HG02642 (cell line): ENCODE measurements around the gene MAN2B2.

ENCODE experiments used
- ATAC-seq: cut with Tn5 transposase; IDR thresholded peaks from one replicate; pipeline ENCODE4 v1.9.1; 2021; ENCODE audit warnings: mild to moderate bottlenecking; ENCODE audit not compliant: unreplicated experiment, poor library complexity

The MAN2B2 gene

DNA sequence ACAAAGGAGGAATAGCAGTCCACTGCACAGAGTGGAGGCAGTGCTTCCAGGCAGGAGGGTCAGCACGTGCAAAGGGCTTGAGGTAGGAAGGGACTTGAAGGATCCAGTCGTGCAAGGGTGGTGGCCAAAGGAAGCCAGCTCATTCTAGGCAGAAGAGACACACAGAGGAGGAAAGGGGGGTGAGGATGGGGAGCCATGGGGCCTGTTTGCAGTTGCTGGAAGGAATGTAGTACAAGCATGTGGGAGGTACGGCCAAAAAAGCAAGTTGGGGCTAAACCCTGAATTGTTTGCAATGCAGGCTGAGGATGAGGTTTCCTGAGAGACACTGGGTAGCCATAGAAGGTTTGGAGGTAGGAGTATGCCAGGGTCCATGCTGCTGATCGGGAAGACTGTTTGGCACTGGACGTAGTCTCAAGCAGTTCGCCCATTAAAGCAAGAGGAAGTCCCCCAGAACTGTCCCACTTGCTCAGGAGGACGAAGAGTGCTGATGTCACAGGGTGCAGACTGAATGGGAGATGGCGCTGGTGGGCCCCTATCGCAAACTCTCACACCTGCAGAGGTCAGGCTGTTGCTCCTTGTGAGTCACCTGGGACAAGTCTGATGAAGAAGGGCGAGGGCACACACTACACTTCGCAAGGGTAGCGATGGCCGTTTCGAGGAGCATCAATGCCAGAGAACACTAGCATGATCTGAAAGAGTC is 9.1 kb upstream of the MAN2B2 start:
- ATAC-seq, result no peak

DNA sequence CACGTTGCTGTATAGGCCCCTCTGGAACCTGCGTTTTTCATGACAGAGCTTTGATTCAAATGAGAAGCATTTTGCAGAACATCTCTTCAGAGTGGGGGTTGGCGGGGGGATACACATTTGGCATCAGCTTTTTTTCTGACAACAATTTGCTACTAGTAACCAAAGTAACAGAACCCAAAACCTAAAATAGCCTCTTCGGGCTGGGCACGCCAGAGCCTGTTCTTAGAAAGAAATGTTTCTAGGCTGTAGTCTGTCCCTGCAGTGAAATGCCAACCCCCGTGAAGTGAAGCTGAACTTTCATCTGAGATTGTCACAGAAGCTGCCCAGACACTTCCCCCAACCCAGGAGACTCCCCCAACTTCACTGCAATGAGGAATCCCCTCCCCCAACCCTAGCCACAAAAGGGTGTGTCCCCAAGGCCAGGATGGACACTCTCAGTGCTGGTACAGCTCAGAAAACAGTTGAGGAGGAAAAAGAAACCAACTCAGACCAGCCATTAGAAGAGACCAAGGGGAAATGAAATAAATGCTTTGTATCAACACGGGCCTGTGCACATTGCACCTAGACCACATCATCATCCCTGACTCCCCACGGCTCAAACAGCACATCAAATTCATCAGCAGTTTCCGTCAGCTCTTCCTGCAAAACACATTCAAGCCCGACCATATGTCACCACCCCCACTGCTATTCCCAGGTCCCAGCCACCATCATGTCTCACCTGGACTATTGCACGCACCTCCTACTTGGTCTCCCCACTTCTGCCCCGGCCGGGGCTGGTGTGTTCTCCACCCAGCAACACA is 8.4 kb upstream of the MAN2B2 start:
- no peak for ATAC-seq

DNA sequence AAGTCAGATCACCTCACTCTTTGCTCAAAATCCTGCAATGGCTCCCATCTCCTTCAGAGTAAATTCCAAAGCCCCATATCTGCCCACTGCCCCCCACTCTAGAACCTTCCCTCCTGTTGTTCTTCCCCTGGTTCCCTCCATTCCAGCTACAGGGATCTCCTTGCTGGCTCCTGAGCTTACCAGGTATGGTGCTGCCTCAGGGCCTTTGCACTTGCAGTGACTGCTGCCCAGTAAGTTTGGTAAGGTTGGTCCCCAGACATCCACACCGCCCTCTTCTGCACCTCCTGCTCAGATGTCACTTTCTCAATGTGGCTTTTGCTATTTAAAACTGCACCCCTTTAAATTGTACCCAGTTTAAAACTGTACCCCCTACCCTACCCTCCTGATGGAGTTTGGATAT is 7.8 kb upstream of the MAN2B2 start:
- no peak for ATAC-seq

DNA sequence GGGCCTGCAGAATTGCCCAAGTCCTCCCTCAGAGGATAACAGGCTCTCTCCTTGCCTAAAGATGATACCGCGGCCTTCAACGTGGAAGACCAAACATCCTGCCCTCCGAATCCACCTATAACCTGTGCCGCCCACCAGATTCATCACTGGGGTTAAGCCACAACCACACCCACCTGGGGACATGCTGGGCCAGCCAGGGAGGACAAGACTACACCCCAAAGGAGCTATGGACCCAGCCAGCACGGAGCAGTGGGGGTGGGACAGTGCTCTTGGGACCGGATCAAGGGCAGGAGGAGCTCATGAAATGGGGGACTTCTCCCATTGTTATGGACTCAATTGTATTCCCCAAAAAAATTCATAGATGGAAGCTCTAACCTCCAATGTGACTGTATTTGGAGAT is 6.8 kb upstream of the MAN2B2 start:
- ATAC-seq, result no peak

- no peak for ATAC-seq
Observed at GRCh38 chr4:6568689-6569332, 6.2 kb upstream of the MAN2B2 start.

DNA sequence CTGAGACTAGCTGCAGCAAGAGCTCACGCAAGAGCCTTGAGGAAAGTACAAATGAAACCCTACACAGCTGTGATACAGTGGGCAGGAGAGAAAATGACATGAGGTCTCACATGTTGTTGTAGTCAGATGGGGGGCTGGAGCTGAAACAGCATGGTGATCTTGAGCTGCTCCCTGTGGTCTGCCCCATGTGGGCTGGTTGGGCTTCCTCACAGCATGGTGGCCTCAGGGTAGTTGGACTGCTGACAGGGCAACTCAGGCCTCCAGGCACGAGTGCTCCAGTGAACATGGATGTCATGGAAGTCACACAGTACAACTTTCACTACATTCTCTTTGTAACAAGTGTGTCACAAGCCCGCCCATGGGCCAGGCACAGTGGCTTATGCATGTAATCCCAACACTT is 3.4 kb upstream of the MAN2B2 start:
- ATAC-seq, result no peak

GRCh38 chr4:6573551-6573950 is 1.4 kb upstream of the MAN2B2 start:
- ATAC-seq, result no peak

DNA sequence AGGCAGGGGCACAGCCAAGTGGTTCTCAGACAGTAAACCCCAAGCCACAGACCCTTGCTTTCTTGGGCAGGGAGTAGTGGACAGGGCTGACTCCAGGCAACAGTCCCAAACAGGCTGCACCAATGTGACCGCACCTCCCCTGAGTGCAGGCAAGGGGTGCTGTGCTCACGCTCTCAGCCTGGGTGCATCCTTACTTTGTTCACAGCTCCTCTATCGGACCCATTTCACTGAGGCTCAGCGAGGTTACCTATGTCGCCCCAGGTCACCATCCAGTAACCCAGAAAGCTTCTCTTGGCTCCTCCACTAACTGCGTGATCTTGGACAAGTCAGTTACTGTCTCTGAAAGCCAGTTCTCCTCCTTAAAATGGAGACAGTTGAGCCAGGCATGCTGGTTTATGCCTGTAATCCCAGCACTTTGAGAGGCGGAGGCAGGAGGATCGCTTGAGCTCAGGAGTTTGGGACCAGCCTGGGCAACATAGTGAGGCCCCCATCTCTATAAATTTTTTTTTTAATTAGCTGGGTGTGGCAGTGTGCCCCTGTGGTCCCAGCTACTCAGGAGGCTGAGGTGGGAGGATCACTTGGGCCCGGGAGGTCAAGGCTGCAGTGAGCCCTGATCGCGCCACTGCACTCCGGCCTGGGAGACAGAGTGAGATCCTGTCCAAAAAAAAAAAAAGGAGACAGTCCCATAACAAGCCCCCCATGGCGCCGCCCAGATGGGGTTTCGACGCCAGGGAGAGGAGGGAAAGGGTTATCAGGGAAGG is 823 bp upstream of the MAN2B2 start:
- ATAC-seq, result no peak

DNA sequence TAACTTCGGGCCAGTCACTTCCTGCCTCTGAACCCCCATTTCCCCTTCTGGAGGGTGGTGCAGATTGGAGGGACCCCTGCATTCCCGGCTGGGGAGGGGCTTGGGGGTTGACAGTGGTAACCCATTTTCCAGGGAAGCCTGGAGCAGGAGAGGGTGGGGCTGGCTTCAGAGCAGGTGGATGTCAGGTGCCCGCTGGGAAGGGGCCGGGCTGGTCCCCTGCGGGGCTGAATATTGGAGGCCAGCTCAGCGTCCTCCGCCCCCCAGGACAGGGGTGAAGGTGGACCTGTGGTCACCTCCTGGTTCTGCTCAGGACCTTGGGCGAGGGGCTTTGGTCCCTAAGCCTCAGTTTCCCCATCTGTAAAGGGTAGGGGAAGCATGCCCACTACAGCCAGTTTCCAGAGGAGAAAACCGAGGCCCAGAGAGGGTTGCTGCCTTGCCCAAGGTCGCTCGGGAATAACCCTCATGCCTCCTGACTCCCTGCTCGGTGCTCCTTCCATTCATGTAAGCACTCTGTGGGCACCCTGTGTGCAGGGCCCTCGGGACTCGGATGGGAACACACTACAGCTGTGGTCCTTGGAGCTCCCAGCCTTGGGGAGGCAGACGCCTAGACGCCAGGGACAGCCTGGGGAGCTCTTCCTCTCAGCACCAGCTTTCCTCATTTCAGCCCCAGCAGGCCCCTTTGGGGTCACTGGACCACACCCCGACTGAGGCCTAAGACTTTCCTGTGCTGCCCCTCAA is 683 bp downstream of the MAN2B2 start:
- no peak for ATAC-seq

DNA sequence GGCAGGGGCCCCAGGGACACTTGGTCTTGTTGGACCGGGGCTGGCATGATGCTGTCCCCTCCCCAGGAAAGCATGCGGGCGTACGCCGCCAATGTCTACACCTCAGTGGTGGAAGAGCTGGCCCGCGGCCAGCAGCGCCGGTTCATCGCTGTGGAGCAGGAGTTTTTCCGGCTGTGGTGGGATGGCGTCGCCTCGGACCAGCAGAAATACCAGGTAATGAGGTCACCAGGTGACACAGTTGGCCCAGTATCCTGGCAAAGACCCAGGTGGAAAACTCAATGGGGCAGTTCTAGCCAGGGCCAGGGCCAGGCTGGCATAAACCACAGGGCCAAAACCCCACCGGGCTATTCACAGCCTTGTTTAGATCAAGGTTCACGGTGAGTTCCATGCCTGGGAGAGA is 1.5 kb downstream of the MAN2B2 start:
- no peak for ATAC-seq

GRCh38 chr4:6576932-6577331 is 1.9 kb downstream of the MAN2B2 start:
- no peak for ATAC-seq

DNA sequence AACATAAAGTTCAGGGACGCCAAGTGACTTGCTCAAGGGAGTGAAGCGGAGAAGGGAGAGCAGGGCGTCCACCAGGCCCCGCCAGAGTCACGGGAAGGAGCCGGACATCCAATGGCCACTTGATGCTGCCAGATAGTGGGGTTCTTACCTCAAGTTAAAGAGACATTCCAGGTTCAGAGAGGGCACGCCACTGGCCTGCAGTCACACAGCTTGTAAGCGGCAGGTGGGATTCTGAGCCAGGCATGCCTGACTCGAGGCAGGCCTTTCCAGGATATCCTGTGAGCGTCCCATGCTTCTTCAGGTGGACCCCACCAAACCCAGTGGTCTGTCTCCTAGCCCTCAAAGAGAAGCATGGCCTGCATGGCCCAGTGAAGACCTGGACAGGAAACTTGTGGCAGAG is 2.4 kb downstream of the MAN2B2 start:
- no peak for ATAC-seq

GRCh38 chr4:6578221-6578620 is 3.2 kb downstream of the MAN2B2 start:
- ATAC-seq, result no peak

GRCh38 chr4:6580353-6580752 is 5.4 kb downstream of the MAN2B2 start:
- ATAC-seq, result no peak

DNA sequence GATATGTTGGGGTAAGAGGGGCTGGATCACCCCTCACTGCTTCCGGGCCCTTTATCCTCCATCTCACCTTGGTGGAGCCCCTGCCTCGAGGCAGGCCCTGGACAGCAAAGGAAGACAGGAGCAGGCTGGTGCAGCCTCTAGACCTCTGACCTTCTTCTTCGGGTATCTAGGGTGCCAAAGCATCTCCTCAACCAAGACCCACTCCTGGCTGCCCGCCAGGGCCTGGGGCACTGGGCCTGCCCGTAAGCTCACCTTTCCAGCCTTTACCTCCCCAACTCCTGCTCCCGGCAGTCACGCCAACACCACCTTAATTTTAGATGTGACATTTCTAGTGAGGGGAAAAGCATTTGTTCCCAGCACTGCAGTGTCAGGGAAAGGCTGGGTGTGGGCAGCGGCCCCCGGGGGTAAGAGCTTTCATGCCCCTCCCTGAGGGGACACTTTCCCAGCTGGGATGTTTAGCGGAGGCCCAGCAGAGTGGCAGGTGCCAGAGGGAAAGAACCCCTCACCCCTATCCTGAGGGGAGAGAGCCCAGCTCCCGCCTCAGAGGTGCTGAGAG is 6.7 kb downstream of the MAN2B2 start:
- no peak for ATAC-seq

- peak; percentile 46 for ATAC-seq
Observed at GRCh38 chr4:6582889-6583490, 8.0 kb downstream of the MAN2B2 start.

DNA sequence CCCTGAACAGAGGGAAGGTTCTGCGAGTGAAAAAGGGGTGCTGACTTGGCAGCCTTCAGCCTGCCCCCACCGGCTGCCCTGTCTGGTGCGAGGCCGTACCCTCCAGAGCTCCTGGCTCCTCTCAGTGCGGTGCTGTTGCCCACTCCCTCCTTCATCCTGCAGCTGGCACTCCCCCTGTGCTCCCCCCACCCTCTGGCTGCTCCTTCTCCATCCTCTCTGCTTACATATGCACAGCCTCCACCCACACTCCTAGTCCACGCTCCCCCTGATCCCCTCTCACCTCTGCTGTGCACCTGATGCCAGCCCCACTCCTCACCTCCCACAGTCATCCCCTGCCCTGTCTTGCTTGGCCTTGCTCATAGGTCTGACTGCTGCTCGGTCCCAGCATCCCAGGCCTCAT is 9.9 kb downstream of the MAN2B2 start:
- ATAC-seq, result no peak

DNA sequence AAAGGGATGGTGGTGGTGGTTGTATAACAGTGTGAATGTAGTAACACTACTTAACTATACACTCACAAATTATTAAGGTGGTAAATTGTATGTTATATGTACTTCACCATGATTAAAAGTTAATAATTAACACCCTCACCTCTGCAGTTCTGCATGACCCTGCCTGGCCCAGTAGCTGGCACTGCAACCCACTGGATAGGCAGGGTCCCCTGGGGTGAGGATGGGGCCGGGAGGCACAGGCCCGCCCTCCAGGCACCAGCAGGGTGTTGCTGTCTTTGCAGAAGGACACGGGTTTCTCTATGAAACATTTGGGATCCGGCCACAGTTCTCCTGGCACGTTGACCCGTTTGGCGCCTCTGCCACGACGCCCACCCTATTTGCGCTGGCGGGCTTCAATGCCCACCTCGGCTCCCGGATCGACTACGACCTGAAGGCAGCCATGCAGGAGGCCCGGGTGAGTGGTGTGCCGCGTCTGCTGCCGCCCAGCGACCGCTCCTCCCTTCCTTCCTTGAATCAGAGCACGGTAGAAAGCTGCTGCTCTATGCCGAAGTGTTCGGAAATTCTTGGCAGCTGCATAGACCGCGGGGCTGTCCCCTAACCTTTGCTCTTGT is 11.8 kb downstream of the MAN2B2 start:
- ATAC-seq, result no peak

GRCh38 chr4:6589444-6589843 is 14.5 kb downstream of the MAN2B2 start:
- no peak for ATAC-seq
